ENCODE results near the gene NAA38. TPM values are rescaled to one million over a fixed set of nuclear protein-coding genes. Genes with fewer than 3 reads are reported as not detected.

Gene NAA38
- total RNA-seq, 4 donors from 2014 or later: 68.0 to 184 (median 96.7) TPM

DNA sequence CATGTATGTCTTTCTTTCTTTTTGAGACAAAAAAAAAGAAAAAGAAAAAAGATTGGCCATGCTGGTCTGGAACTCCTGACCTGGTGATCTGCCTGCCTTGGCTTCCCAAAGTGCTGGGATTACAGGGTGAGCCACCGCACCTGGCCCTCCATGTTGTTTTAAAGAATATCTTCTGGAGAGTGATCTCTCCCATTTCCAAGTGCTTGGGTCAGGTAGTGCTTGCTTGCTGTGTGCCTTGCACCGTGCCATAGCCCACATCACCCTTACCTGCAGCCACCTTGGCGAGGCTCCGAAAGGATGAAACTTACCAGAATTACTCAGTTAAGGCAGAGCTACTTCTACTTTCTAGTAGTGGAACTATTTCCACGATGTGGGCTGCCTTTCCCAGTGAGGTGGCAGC lies 42.4 kb downstream of the NAA38 start:
- TF ChIP-seq, protein P1, sequence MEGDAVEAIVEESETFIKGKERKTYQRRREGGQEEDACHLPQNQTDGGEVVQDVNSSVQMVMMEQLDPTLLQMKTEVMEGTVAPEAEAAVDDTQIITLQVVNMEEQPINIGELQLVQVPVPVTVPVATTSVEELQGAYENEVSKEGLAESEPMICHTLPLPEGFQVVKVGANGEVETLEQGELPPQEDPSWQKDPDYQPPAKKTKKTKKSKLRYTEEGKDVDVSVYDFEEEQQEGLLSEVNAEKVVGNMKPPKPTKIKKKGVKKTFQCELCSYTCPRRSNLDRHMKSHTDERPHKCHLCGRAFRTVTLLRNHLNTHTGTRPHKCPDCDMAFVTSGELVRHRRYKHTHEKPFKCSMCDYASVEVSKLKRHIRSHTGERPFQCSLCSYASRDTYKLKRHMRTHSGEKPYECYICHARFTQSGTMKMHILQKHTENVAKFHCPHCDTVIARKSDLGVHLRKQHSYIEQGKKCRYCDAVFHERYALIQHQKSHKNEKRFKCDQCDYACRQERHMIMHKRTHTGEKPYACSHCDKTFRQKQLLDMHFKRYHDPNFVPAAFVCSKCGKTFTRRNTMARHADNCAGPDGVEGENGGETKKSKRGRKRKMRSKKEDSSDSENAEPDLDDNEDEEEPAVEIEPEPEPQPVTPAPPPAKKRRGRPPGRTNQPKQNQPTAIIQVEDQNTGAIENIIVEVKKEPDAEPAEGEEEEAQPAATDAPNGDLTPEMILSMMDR (IDR thresholded peaks at IDR 0.05; ENCODE audit: low read depth): no peak

- TF ChIP-seq, protein P1 (IDR thresholded peaks at IDR 0.05; ENCODE audit: low read depth): no peak
These were observed 46.1 kb downstream of the NAA38 start for GRCh38 chr17:7811251-7811650.

DNA sequence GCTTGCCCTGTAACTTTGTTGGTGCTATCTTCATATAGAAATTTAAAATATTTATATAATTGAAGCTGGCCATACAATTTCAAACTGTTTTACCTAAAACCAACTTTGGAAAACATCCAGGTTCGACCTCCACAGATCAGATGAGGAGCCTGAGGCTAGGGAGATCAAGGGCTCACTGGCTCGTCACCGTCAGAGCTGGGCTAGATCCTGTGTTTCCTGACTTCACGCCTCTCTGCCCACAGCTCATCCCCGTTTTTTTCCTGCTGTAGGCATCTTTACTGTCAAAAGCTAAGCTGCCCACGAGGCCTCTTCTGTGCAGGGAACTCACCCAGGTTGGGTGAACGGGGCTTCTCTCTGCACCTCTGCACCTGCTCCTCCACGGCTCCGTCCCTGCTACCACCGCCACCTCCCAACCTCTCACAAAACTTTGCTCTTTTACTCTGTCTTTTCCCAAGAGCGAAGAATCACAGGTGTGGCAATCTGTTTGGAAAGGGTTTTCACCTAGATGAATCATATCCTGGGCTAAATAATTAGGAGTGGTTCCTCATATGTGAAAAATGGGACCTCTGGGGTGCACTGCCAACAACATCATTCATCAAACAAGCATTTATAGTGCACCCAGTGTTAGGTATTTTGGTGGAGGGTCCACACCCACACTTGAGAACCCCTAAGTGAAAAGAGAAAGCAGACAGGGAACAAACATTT lies 48.1 kb downstream of the NAA38 start:
- TF ChIP-seq, protein P1 (IDR thresholded peaks at IDR 0.05; ENCODE audit: low read depth): no peak

DNA sequence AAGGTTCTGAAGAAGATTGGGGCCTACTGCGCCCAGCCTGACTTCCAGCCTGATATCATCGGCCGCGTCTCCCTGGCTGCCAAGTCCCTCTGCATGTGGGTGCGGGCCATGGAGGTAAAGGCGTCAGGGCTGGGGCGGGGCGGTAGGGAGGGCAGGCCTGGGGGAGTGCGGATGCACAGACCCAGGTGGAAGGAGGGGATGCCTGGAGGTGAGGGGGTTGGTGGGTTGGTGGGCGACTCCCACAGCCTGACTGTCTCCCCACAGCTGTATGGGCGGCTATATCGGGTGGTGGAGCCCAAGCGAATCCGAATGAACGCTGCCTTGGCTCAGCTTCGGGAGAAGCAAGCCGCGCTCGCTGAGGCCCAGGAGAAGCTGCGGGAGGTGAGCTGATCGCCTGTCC lies 50.2 kb downstream of the NAA38 start:
- TF ChIP-seq, protein P1 (IDR thresholded peaks at IDR 0.05; ENCODE audit: low read depth): no peak

Small RNA genes within 50 kb of the gene (small RNA-seq; reads per million reads assigned to genes)
- gene SCARNA21: 2.9 reads per million, percentile 57 among the genes with 10 or more reads in this experiment

Other genes starting within 250 kb of the NAA38 start
- 10 to 100 TPM; 12.2 to 35.0 (median 25.1) TPM for gene FXR2, start 242.7 kb downstream of the NAA38 start, total RNA-seq
- gene SAT2, start 229.7 kb downstream of the NAA38 start, total RNA-seq: 100 to 1,000 TPM in 1 of 4 donors, 10 to 100 TPM in 3; 69.6 to 126 (median 85.0) TPM
- 1 to 10 TPM in 2 of 4 donors, under 1 TPM in 2; 0.44 to 2.1 (median 1.1) TPM for gene SHBG, start 227.4 kb downstream of the NAA38 start, total RNA-seq
- gene ATP1B2, start 206.6 kb downstream of the NAA38 start, total RNA-seq: under 1 TPM in 1 of 4 donors, not detected in 3; 0.38 TPM
- 10 to 100 TPM; 13.8 to 21.7 (median 16.4) TPM for gene TP53, start 170.1 kb downstream of the NAA38 start, total RNA-seq
- 1 to 10 TPM; 1.1 to 3.3 (median 2.1) TPM for gene WRAP53, start 169.1 kb downstream of the NAA38 start, total RNA-seq
- under 1 TPM; 0.22 to 0.82 (median 0.55) TPM for gene EFNB3, start 152.4 kb downstream of the NAA38 start, total RNA-seq
- gene DNAH2, start 139.8 kb downstream of the NAA38 start, total RNA-seq: under 1 TPM; under 0.01 to 0.22 (median 0.18) TPM
- gene KDM6B, start 23.3 kb downstream of the NAA38 start, total RNA-seq: 10 to 100 TPM in 1 of 4 donors, 1 to 10 TPM in 3; 5.6 to 10.4 (median 6.6) TPM
- gene TMEM88, start 2.5 kb downstream of the NAA38 start, total RNA-seq: 10 to 100 TPM in 2 of 4 donors, 1 to 10 TPM in 2; 1.0 to 16.0 (median 10.8) TPM
- gene CYB5D1, start 444 bp upstream of the NAA38 start, total RNA-seq: 1 to 10 TPM; 4.1 to 7.7 (median 6.3) TPM
- 10 to 100 TPM; 14.8 to 41.4 (median 31.3) TPM for gene CHD3, start 31.2 kb upstream of the NAA38 start, total RNA-seq
- gene RNF227, start 58.7 kb upstream of the NAA38 start, total RNA-seq: 1 to 10 TPM; 1.5 to 6.1 (median 2.8) TPM
- gene KCNAB3, start 72.3 kb upstream of the NAA38 start, total RNA-seq: 1 to 10 TPM in 1 of 4 donors, under 1 TPM in 2, not detected in 1; 0.44 to 2.8 (median 0.51) TPM
- gene TRAPPC1, start 74.4 kb upstream of the NAA38 start, total RNA-seq: 10 to 100 TPM; 28.8 to 43.5 (median 37.5) TPM
- 10 to 100 TPM in 3 of 4 donors, 1 to 10 TPM in 1; 7.5 to 27.3 (median 21.9) TPM for gene CNTROB, start 74.6 kb upstream of the NAA38 start, total RNA-seq
- gene GUCY2D, start 145.1 kb upstream of the NAA38 start, total RNA-seq: not detected
- gene ALOX15B, start 181.5 kb upstream of the NAA38 start, total RNA-seq: 10 to 100 TPM in 2 of 4 donors, 1 to 10 TPM in 2; 4.9 to 36.4 (median 10.9) TPM
- gene ALOX12B, start 230.2 kb upstream of the NAA38 start, total RNA-seq: not detected